ENCODE results near the gene FCHO1.

DNA sequence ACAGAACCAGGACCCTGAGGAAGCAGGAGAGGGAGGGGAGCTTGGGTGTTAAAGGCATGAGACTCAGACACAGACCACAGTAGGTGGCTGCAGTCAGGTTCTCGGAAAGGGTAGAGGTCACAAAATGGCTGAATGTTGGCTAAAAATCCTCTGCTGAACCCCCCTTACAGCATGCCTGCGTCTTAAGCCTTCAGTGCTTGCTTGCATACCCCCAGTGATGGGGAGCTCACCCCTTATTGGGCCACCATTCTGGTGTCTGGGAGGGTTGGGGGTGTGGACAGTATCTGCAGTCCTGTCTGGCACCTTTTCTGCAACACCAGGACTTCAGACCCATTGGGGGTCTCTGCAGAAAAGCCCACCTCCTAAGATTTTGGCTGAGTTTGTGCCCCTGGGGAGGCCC, 29.5 kb downstream of the FCHO1 start:
- TF ChIP-seq GATA2 (IDR thresholded peaks at IDR 0.05; ENCODE audit: low read depth, low read length) (no peak), GATA3 (IDR thresholded peaks at IDR 0.05; ENCODE audit: low read depth, low read length) (no peak)

Data from SH-SY5Y (cell line).